ENCODE measurements around the gene PLD2. TPM values are rescaled to one million over a fixed set of nuclear protein-coding genes. Genes with fewer than 3 reads are reported as not detected.

PLD2 gene
- total and polyA plus RNA-seq, 9 of the 15 experiments (the other 6 are each of a cell fraction or from before 2014, with no cell fraction given) = 0.20 to 7.5 (median 3.3) TPM

GRCh38 chr17:4796552-4796920 is 10.4 kb upstream of the PLD2 start (continued):
- TF ChIP-seq, protein P1, sequence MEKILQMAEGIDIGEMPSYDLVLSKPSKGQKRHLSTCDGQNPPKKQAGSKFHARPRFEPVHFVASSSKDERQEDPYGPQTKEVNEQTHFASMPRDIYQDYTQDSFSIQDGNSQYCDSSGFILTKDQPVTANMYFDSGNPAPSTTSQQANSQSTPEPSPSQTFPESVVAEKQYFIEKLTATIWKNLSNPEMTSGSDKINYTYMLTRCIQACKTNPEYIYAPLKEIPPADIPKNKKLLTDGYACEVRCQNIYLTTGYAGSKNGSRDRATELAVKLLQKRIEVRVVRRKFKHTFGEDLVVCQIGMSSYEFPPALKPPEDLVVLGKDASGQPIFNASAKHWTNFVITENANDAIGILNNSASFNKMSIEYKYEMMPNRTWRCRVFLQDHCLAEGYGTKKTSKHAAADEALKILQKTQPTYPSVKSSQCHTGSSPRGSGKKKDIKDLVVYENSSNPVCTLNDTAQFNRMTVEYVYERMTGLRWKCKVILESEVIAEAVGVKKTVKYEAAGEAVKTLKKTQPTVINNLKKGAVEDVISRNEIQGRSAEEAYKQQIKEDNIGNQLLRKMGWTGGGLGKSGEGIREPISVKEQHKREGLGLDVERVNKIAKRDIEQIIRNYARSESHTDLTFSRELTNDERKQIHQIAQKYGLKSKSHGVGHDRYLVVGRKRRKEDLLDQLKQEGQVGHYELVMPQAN (IDR thresholded peaks at IDR 0.05; ENCODE audit: borderline replicate concordance) = peak; percentile 32; the same call in 1 of the 2 replicates
- TF ChIP-seq SIN3A (IDR thresholded peaks at IDR 0.05; ENCODE audit: borderline replicate concordance in 2 of 2, control insufficient read depth in 1 of 2, low read depth in 2 of 2, low read length in 2 of 2) (peak in 1 of 2 experiments; percentile 80; a peak in 1 of 4 replicates), CHAMP1 (IDR thresholded peaks at IDR 0.05) (no peak), RBM34 (IDR thresholded peaks at IDR 0.05; ENCODE audit: borderline replicate concordance, insufficient read depth, low read length) (no peak), RAD21 (CRISPR knock-in tag; conservative IDR thresholded peaks at IDR 0.05 in 1 of 2, IDR thresholded peaks at IDR 0.05 in 1 of 2) (no peak), MTA1 (IDR thresholded peaks at IDR 0.05; ENCODE audit: borderline replicate concordance) (no peak)
